ENCODE results near the gene PRKRA. TPM values are rescaled to one million over a fixed set of nuclear protein-coding genes. Genes with fewer than 3 reads are reported as not detected.

Gene PRKRA
- total and polyA plus RNA-seq, 9 of the 15 experiments (the other 6 are each of a cell fraction or from before 2014, with no cell fraction given): 14.1 to 78.1 (median 52.3) TPM

DNA sequence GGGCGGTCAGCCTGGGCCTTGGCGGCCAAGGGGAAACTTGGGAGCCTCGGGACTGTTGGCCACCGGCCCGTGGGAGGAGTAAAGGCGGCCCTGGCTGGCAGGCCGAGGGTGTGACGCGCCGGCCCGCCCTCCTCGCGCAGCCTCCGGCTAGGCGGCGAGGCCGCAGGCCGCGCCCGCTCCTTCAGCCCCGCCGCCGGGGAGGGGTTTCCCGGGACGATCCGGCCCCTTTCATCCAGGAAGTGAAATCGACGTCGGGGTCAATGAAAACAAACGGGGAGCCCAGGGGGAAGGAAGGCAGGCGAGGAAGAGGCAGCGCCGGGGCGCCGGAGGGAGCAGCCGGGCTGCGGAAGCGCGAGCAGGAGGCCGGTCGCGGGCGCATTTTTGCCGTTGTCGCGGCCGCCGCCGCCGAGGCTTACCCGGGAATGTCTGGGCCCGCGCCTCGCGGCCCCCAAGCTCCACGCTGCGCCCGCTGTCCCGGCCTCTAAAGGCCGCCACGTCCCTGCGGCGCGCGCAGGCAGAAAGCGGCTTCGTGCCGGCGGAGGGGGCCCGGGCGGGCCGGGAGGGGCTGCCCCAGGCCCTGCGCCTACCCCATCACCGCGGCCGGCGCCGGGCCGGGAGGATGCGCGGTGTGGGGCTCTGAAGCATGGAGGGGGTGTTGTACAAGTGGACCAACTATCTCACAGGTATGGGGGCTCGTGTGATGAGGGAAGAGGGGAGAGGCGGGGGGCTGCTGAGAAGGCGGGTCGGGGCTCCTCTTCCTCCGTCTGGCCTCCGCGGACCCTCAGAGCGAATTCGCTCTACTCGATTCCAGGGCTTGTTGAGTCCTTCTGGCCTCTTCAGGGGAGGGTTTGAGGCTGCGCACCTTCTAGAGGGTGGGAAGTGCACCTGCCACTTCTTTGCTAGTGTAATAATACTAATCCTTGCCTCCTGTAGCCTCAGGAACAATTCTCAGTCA, 29.5 kb upstream of the PRKRA start, which contains the start of gene PLEKHA3:
Gene PLEKHA3 (plus strand): TSS at position 231 of the 955 bp plus-strand sequence. CDS start 413 bp downstream, at position 644.
- H3K27ac ChIP-seq (ENCODE audit: extremely low read depth, low read depth, low read length): peak within 1 kb of the TSS; percentile 63
- H3K4me1 ChIP-seq (replicated peaks in 1 of 2; ENCODE audit: control insufficient read depth in 2 of 2, insufficient read depth in 2 of 2, low read length in 2 of 2): peaks cover 23 to 29% of the 10 kb centered on the region in 2 experiments
- H3K9me1 ChIP-seq (ENCODE audit: control insufficient read depth, insufficient read depth, low read length): no peaks in the 10 kb centered on the region
- H4K20me1 ChIP-seq (replicated peaks; ENCODE audit: control insufficient read depth, insufficient read depth, low read length): no peaks in the 10 kb centered on the region
- H3K4me2 ChIP-seq (ENCODE audit: insufficient read depth, low read length): peak within 1 kb of the TSS; percentile 95
- intact Hi-C loops (cut with micrococcal nuclease) (no loop called here), in situ Hi-C loops (cut with MboI) (no loop called here)
- no peaks in the 10 kb centered on the region for H3K9me3 ChIP-seq (replicated peaks; ENCODE audit: control insufficient read depth, insufficient read depth, low read depth, low read length)
- WGBS (ENCODE audit: insufficient coverage, low coverage, missing lambda C conversion rate): under 1% methylated on average over 75 of the region's 92 CpGs
- FAIRE-seq (peak; percentile 74), DNase-seq (ENCODE audit: extremely low read depth in 1 of 4, low spot score in 3 of 4) (peak; percentile 92 to 98 (median 95)), ATAC-seq (peak; percentile 89)
- H3K9ac ChIP-seq (ENCODE audit: insufficient read depth in 1 of 2, low read depth in 2 of 2, low read length in 2 of 2): peak within 1 kb of the TSS; percentile 62 to 94
- CTCF ChIA-PET (ENCODE audit: low intra/inter-chr PET ratio): no interaction called here
- no TSS peak for BruUV-seq (replicated peaks)
- peak within 1 kb of the TSS; percentile 98 for H2AFZ ChIP-seq (ENCODE audit: low read depth, low read length)
- no peaks in the 10 kb centered on the region for H3K27me3 ChIP-seq (ENCODE audit: control insufficient read depth in 2 of 2, insufficient read depth in 2 of 2, low read length in 2 of 2)
- H3K79me2 ChIP-seq (ENCODE audit: control insufficient read depth, insufficient read depth, low read length): peaks cover 53% of the 10 kb centered on the region
- POLR2A ChIA-PET: interaction anchor here (0.7 to 2.2 kb wide), 3 partner anchors 12 to 110 kb away, joined by 4 to 9 read pairs (median 4); no protein-coding TSS in a partner anchor
- no peaks in the 10 kb centered on the region for H3K36me3 ChIP-seq (ENCODE audit: control insufficient read depth, insufficient read depth, low read length)
- peak within 1 kb of the TSS; percentile 58 for H3K4me3 ChIP-seq
- TF ChIP-seq GABPA (tag; conservative IDR thresholded peaks at IDR 0.05; ENCODE audit: low read depth): peak; percentile 90
- TF ChIP-seq HOXB6 (CRISPR knock-in tag; IDR thresholded peaks at IDR 0.05; ENCODE audit: borderline replicate concordance): no peak
- peak; percentile 87 for TF ChIP-seq CREM (IDR thresholded peaks at IDR 0.05; ENCODE audit: low read depth)
- TF ChIP-seq NR2F6 (CRISPR knock-in tag; IDR thresholded peaks at IDR 0.05): no peak
- no peak for TF ChIP-seq ZNF146 (CRISPR knock-in tag; IDR thresholded peaks at IDR 0.05; ENCODE audit: unreplicated experiment)
- TF ChIP-seq, protein P1, sequence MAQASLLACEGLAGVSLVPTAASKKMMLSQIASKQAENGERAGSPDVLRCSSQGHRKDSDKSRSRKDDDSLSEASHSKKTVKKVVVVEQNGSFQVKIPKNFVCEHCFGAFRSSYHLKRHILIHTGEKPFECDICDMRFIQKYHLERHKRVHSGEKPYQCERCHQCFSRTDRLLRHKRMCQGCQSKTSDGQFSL (CRISPR knock-in tag; IDR thresholded peaks at IDR 0.05): no peak
- TF ChIP-seq, protein P1 (tag; IDR thresholded peaks at IDR 0.05): no peak
- TF ChIP-seq ZNF311 (CRISPR knock-in tag; IDR thresholded peaks at IDR 0.05): no peak
- TF ChIP-seq PTTG1 (tag; IDR thresholded peaks at IDR 0.05; ENCODE audit: low read depth): no peak
- peak; percentile 51 to 53; a peak in 2 of 4 replicates for TF ChIP-seq SIN3A (IDR thresholded peaks at IDR 0.05; ENCODE audit: borderline replicate concordance in 2 of 2, control insufficient read depth in 1 of 2, low read depth in 2 of 2, low read length in 2 of 2)
- TF ChIP-seq, protein P2, sequence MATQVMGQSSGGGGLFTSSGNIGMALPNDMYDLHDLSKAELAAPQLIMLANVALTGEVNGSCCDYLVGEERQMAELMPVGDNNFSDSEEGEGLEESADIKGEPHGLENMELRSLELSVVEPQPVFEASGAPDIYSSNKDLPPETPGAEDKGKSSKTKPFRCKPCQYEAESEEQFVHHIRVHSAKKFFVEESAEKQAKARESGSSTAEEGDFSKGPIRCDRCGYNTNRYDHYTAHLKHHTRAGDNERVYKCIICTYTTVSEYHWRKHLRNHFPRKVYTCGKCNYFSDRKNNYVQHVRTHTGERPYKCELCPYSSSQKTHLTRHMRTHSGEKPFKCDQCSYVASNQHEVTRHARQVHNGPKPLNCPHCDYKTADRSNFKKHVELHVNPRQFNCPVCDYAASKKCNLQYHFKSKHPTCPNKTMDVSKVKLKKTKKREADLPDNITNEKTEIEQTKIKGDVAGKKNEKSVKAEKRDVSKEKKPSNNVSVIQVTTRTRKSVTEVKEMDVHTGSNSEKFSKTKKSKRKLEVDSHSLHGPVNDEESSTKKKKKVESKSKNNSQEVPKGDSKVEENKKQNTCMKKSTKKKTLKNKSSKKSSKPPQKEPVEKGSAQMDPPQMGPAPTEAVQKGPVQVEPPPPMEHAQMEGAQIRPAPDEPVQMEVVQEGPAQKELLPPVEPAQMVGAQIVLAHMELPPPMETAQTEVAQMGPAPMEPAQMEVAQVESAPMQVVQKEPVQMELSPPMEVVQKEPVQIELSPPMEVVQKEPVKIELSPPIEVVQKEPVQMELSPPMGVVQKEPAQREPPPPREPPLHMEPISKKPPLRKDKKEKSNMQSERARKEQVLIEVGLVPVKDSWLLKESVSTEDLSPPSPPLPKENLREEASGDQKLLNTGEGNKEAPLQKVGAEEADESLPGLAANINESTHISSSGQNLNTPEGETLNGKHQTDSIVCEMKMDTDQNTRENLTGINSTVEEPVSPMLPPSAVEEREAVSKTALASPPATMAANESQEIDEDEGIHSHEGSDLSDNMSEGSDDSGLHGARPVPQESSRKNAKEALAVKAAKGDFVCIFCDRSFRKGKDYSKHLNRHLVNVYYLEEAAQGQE (IDR thresholded peaks at IDR 0.05; ENCODE audit: borderline replicate concordance): peak; percentile 61
- TF ChIP-seq, protein P2 (CRISPR knock-in tag; IDR thresholded peaks at IDR 0.05; ENCODE audit: low read depth): peak; percentile 63; the same call in 1 of the 2 replicates

Data from K562 (cell line).